ENCODE measurements around the gene ING2. TPM values are rescaled to one million over a fixed set of nuclear protein-coding genes. Genes with fewer than 3 reads are reported as not detected.

ING2 gene
- total RNA-seq, 1 experiment from 2014 or later, result 15.3 TPM

GRCh38 chr4:183495184-183495583 lies 9.7 kb upstream of the ING2 start:
- BruUV-seq (replicated peaks), result no TSS peak
- Mint-ChIP-seq H3K4me1 (ENCODE audit: low read depth, unreplicated experiment) (no peaks in the 10 kb centered on the region), H3K4me3 (ENCODE audit: unreplicated experiment) (no peak overlapping the region), H3K9me3 (ENCODE audit: unreplicated experiment) (no peaks in the 10 kb centered on the region), H3K27ac (ENCODE audit: unreplicated experiment) (no peak overlapping the region), H3K27me3 (ENCODE audit: insufficient read depth, unreplicated experiment) (no peaks in the 10 kb centered on the region), H3K36me3 (ENCODE audit: insufficient read depth, unreplicated experiment) (peaks cover 4% of the 10 kb centered on the region)
- DNase-seq, result no peak
- no peak for TF ChIP-seq CTCF (IDR thresholded peaks at IDR 0.05; ENCODE audit: insufficient read depth in 1 of 2, low read depth in 1 of 2, low read length in 1 of 2, severe bottlenecking in 1 of 2, unreplicated experiment in 1 of 2)
- POLR2A ChIA-PET, result no interaction called here
- CTCF ChIA-PET, result no interaction called here
- H3K36me3 ChIP-seq (ENCODE audit: control insufficient read depth, insufficient read depth, low read length), result no peaks in the 10 kb centered on the region
- H3K4me1 ChIP-seq, result no peaks in the 10 kb centered on the region
- intact Hi-C loops (cut with micrococcal nuclease; ENCODE audit: unreplicated experiment), result no loop called here
- H3K4me3 ChIP-seq (ENCODE audit: low read depth, low read length), result no peak overlapping the region
- H3K27me3 ChIP-seq (replicated peaks; ENCODE audit: control insufficient read depth, insufficient read depth, low read length), result no peaks in the 10 kb centered on the region
- H3K9me3 ChIP-seq, result 0 out of 2 replicates have a peak, but pooled peaks cover 5% of the 10 kb centered on the region

GRCh38 chr4:183499389-183499788 lies 5.5 kb upstream of the ING2 start:
- intact Hi-C loops (cut with micrococcal nuclease; ENCODE audit: unreplicated experiment), result no loop called here
- H3K4me1 Mint-ChIP-seq (ENCODE audit: low read depth, unreplicated experiment), result peaks cover 12% of the 10 kb centered on the region
- peaks cover 11% of the 10 kb centered on the region for H3K36me3 Mint-ChIP-seq (ENCODE audit: insufficient read depth, unreplicated experiment)
- no peaks in the 10 kb centered on the region for H3K27me3 Mint-ChIP-seq (ENCODE audit: insufficient read depth, unreplicated experiment)
- peaks cover 8% of the 10 kb centered on the region for H3K4me1 ChIP-seq
- no peaks in the 10 kb centered on the region for H3K36me3 ChIP-seq (ENCODE audit: control insufficient read depth, insufficient read depth, low read length)
- no peak for DNase-seq
- no peaks in the 10 kb centered on the region for H3K9me3 ChIP-seq
- H3K9me3 Mint-ChIP-seq (ENCODE audit: unreplicated experiment), result no peaks in the 10 kb centered on the region
- no peaks in the 10 kb centered on the region for H3K27me3 ChIP-seq (replicated peaks; ENCODE audit: control insufficient read depth, insufficient read depth, low read length)
- ChIA-PET POLR2A (no interaction called here), CTCF (no interaction called here)
- no peak overlapping the region for H3K4me3 Mint-ChIP-seq (ENCODE audit: unreplicated experiment)
- BruUV-seq (replicated peaks), result no TSS peak
- TF ChIP-seq CTCF (IDR thresholded peaks at IDR 0.05; ENCODE audit: insufficient read depth in 1 of 2, low read depth in 1 of 2, low read length in 1 of 2, severe bottlenecking in 1 of 2, unreplicated experiment in 1 of 2), result no peak
- H3K27ac Mint-ChIP-seq (ENCODE audit: unreplicated experiment), result no peak overlapping the region
- no peak overlapping the region for H3K4me3 ChIP-seq (ENCODE audit: low read depth, low read length)

- CTCF ChIA-PET, result no interaction called here
- Mint-ChIP-seq H3K4me3 (ENCODE audit: unreplicated experiment) (no peak overlapping the region), H3K9me3 (ENCODE audit: unreplicated experiment) (no peaks in the 10 kb centered on the region), H3K36me3 (ENCODE audit: insufficient read depth, unreplicated experiment) (peaks cover 11% of the 10 kb centered on the region), H3K4me1 (ENCODE audit: low read depth, unreplicated experiment) (peaks cover 12% of the 10 kb centered on the region), H3K27ac (ENCODE audit: unreplicated experiment) (no peak overlapping the region), H3K27me3 (ENCODE audit: insufficient read depth, unreplicated experiment) (no peaks in the 10 kb centered on the region)
- intact Hi-C loops (cut with micrococcal nuclease; ENCODE audit: unreplicated experiment), result loop anchor here (5.0 kb wide), 1 partner anchor 118 kb away; no protein-coding TSS in a partner anchor
- POLR2A ChIA-PET, result no interaction called here
- H3K27me3 ChIP-seq (replicated peaks; ENCODE audit: control insufficient read depth, insufficient read depth, low read length), result no peaks in the 10 kb centered on the region
- H3K36me3 ChIP-seq (ENCODE audit: control insufficient read depth, insufficient read depth, low read length), result no peaks in the 10 kb centered on the region
- BruUV-seq (replicated peaks), result no TSS peak
- no peak overlapping the region for H3K4me3 ChIP-seq (ENCODE audit: low read depth, low read length)
- no peak for DNase-seq
- peaks cover 8% of the 10 kb centered on the region for H3K4me1 ChIP-seq
- TF ChIP-seq CTCF (IDR thresholded peaks at IDR 0.05; ENCODE audit: insufficient read depth in 1 of 2, low read depth in 1 of 2, low read length in 1 of 2, severe bottlenecking in 1 of 2, unreplicated experiment in 1 of 2), result no peak
- no peaks in the 10 kb centered on the region for H3K9me3 ChIP-seq
Measured at GRCh38 chr4:183499801-183500200, 5.1 kb upstream of the ING2 start.
